HG03095 (cell line): ENCODE data around the gene GID4.
A peak's percentile ranks its signal among the peaks of the same experiment; 100 is the strongest.

Source experiments
- ATAC-seq: cut with Tn5 transposase; IDR thresholded peaks from one replicate; pipeline ENCODE4 v1.9.1; 2021; ENCODE audit warnings: moderate library complexity; ENCODE audit not compliant: unreplicated experiment

GID4 gene

GRCh38 chr17:18015593-18015992 lies 23.6 kb upstream of the GID4 start:
- no peak for ATAC-seq

GRCh38 chr17:18016426-18016825 lies 22.8 kb upstream of the GID4 start:
- ATAC-seq: no peak

- no peak for ATAC-seq
These were observed 21.2 kb upstream of the GID4 start for GRCh38 chr17:18017958-18018357.

GRCh38 chr17:18018411-18018921 lies 20.7 kb upstream of the GID4 start:
- no peak for ATAC-seq

GRCh38 chr17:18019838-18020154 lies 19.4 kb upstream of the GID4 start:
- no peak for ATAC-seq

- no peak for ATAC-seq
These were observed 18.2 kb upstream of the GID4 start for GRCh38 chr17:18020971-18021370.

- no peak for ATAC-seq
These were observed 17.8 kb upstream of the GID4 start for GRCh38 chr17:18021372-18021771.

GRCh38 chr17:18025241-18025944 lies 13.8 kb upstream of the GID4 start:
- ATAC-seq: peak; percentile 72

- ATAC-seq: no peak
These were observed 13.0 kb upstream of the GID4 start for GRCh38 chr17:18025945-18026776.

GRCh38 chr17:18027280-18027679 lies 11.9 kb upstream of the GID4 start:
- no peak for ATAC-seq

- no peak for ATAC-seq
These were observed 10.9 kb upstream of the GID4 start for GRCh38 chr17:18028114-18028951.

- ATAC-seq: no peak
These were observed 10.2 kb upstream of the GID4 start for GRCh38 chr17:18028952-18029540.

- no peak for ATAC-seq
These were observed 7.3 kb upstream of the GID4 start for GRCh38 chr17:18031955-18032354.

GRCh38 chr17:18033442-18034099 lies 5.6 kb upstream of the GID4 start:
- peak; percentile 56 for ATAC-seq

GRCh38 chr17:18035704-18036103 lies 3.5 kb upstream of the GID4 start:
- no peak for ATAC-seq

GRCh38 chr17:18037486-18037885 lies 1.7 kb upstream of the GID4 start:
- no peak for ATAC-seq

GRCh38 chr17:18038149-18038850 lies 908 bp upstream of the GID4 start:
- ATAC-seq: no peak

GRCh38 chr17:18039535-18040260 lies 490 bp downstream of the GID4 start:
- peak; percentile 14 for ATAC-seq

GRCh38 chr17:18040261-18040858 lies 1.2 kb downstream of the GID4 start:
- no peak for ATAC-seq
